Nephron progenitor cell (in vitro differentiated cells): ENCODE results near the gene HSPH1.

Source experiments
- DNase-seq: peaks from one replicate; pipeline ENCODE4 v3.0.0; 2021
- H3K27ac Mint-ChIP-seq: 2 replicates; pipeline ENCODE4 v1.8.0; 2021; ENCODE audit warnings: mild to moderate bottlenecking, moderate library complexity, mixed read lengths
- H3K27me3 Mint-ChIP-seq: 2 replicates; pipeline ENCODE4 v1.8.0; 2021; ENCODE audit warnings: mild to moderate bottlenecking, low read depth, mixed read lengths; ENCODE audit not compliant: poor library complexity
- H3K36me3 Mint-ChIP-seq: 2 replicates; pipeline ENCODE4 v1.8.0; 2021; ENCODE audit warnings: low read depth, mixed read lengths
- H3K4me1 Mint-ChIP-seq: 2 replicates; pipeline ENCODE4 v1.8.0; 2021; ENCODE audit warnings: mixed read lengths
- H3K4me3 Mint-ChIP-seq: 2 replicates; pipeline ENCODE4 v1.8.0; 2021; ENCODE audit warnings: mild to moderate bottlenecking, moderate library complexity, mixed read lengths
- H3K9me3 Mint-ChIP-seq: 2 replicates; pipeline ENCODE4 v1.8.0; 2021; ENCODE audit warnings: mild to moderate bottlenecking, moderate library complexity, mixed read lengths
- CTCF ChIP-seq: fragments of 200-600 bp; sonication (generic); IDR thresholded peaks from 2 replicates; pipeline ENCODE4 v1.5.0; 2021; ENCODE audit warnings: antibody characterized with exemption

HSPH1 gene

GRCh38 chr13:31092646-31093045, 69.1 kb downstream of the HSPH1 start:
- Mint-ChIP-seq H3K4me3 (no peak overlapping the region), H3K27ac (no peak overlapping the region), H3K27me3 (no peaks in the 10 kb centered on the region), H3K4me1 (peaks cover 32% of the 10 kb centered on the region), H3K9me3 (no peaks in the 10 kb centered on the region), H3K36me3 (no peaks in the 10 kb centered on the region)
- TF ChIP-seq CTCF, result no peak
- DNase-seq, result no peak

GRCh38 chr13:31090961-31091624, 70.6 kb downstream of the HSPH1 start:
- Mint-ChIP-seq H3K36me3 (no peaks in the 10 kb centered on the region), H3K27ac (no peak overlapping the region), H3K4me3 (no peak overlapping the region), H3K4me1 (peaks cover 47% of the 10 kb centered on the region), H3K27me3 (no peaks in the 10 kb centered on the region), H3K9me3 (no peaks in the 10 kb centered on the region)
- DNase-seq, result no peak
- TF ChIP-seq CTCF, result no peak

GRCh38 chr13:31090096-31090495, 71.6 kb downstream of the HSPH1 start:
- DNase-seq, result no peak
- H3K27ac Mint-ChIP-seq, result no peak overlapping the region
- H3K4me3 Mint-ChIP-seq, result no peak overlapping the region
- H3K36me3 Mint-ChIP-seq, result no peaks in the 10 kb centered on the region
- no peaks in the 10 kb centered on the region for H3K27me3 Mint-ChIP-seq
- no peak for TF ChIP-seq CTCF
- no peaks in the 10 kb centered on the region for H3K9me3 Mint-ChIP-seq
- peaks cover 47% of the 10 kb centered on the region for H3K4me1 Mint-ChIP-seq

GRCh38 chr13:31089649-31090048, 72.1 kb downstream of the HSPH1 start:
- Mint-ChIP-seq H3K27me3 (no peaks in the 10 kb centered on the region), H3K4me1 (peaks cover 47% of the 10 kb centered on the region), H3K9me3 (no peaks in the 10 kb centered on the region), H3K36me3 (no peaks in the 10 kb centered on the region), H3K27ac (no peak overlapping the region), H3K4me3 (no peak overlapping the region)
- no peak for TF ChIP-seq CTCF
- no peak for DNase-seq

GRCh38 chr13:31088826-31089420, 72.8 kb downstream of the HSPH1 start:
- H3K27ac Mint-ChIP-seq, result peak overlapping the region; percentile 45
- H3K9me3 Mint-ChIP-seq, result no peaks in the 10 kb centered on the region
- peaks cover 3% of the 10 kb centered on the region for H3K27me3 Mint-ChIP-seq
- H3K4me3 Mint-ChIP-seq, result no peak overlapping the region
- no peak for TF ChIP-seq CTCF
- peaks cover 47% of the 10 kb centered on the region for H3K4me1 Mint-ChIP-seq
- H3K36me3 Mint-ChIP-seq, result no peaks in the 10 kb centered on the region
- no peak for DNase-seq
